Heart left ventricle (tissue), 13 donors: ENCODE data around the gene KIF1A.

Experiments
- CTCF ChIP-seq, 12 donors: fragments of 200-600 bp; sonication (generic) in 4 of 12; IDR thresholded peaks; one replicate each; pipeline versions ENCODE4 v1.5.0 to v1.8.0; 2018 to 2022; ENCODE audit warnings: antibody characterized with exemption in 12 of 12, mild to moderate bottlenecking in 5 of 12
- POLR2A ChIP-seq, 2 donors: fragments of 450-650 bp; IDR thresholded peaks; one replicate each; pipeline ENCODE4 v1.6.1; 2017; ENCODE audit warnings: antibody characterized with exemption in 2 of 2, mild to moderate bottlenecking in 2 of 2, moderate library complexity in 2 of 2
- donor health status: ischemic (EF 13 %, LVEDD 7.1; RV severe dilation, severe dysfunction).
- donor health status: DM: no; HTN: yes; CAD: no.
- donor health status: DM: no; HTN: no; CAD: no.
- donor health status: ischemic (EF 25% LVEDD 6.9; RV normal size, moderate dysfunction).
- donor health status: ischemic (EF 25% LVEDD 5.7; RV mildly dilated, moderate dysfunction).
- donor health status: ischemic (EF 35%, LVEDD 5.7; RV mildly dilated, moderate dysfunction).
- donor health status: nonischemic (EF 11% LVEDD 7.7; RV severe dilation, severe dysfunction).
- donor health status: DM: yes; HTN: yes; CAD: no.
- donor health status: PGD.
- donor health status: ischemic (EF 29% LVEDD 5.4; RV normal size, mild dysfunction).
- donor health status: nonischemic (EF 23%, LVEDD 6.1; RV moderate dilation, normal function).

DNA sequence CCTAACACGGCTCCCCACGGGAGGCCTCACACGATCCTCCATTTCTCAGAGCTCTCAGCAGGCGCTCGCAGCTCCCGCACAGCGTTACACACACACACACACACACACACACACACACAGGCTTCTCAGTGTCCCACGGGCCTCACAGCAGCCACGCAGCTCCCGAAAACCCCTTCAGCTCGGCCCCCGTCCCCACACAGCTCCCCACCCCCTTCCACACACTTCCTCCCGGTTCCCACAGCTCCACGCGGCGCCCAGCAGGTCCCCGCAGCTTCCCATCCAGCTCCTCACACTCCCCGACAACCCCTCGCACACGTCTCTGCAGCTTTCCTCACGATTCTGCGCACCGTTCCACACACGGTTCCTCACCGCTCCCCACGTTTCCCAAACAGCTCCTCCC, 41.6 kb downstream of the KIF1A start:
- TF ChIP-seq CTCF (IDR thresholded peaks at IDR 0.05): no peak
- TF ChIP-seq POLR2A (IDR thresholded peaks at IDR 0.05): no peak
